HEK293 (cell line): ENCODE results near the gene SERPINA10.

Experiments
- MYNN ChIP-seq: fragments of 450-650 bp; formaldehyde crosslinking; IDR thresholded peaks from 2 replicates; pipeline ENCODE4 v1.5.1; 2016; ENCODE audit warnings: missing biosample characterization, missing genetic modification characterization, borderline replicate concordance
- REPIN1 ChIP-seq: fragments of 450-650 bp; formaldehyde crosslinking; IDR thresholded peaks from 2 replicates; pipeline ENCODE4 v1.5.1; 2017; ENCODE audit warnings: missing biosample characterization, missing genetic modification characterization, low read depth
- ZBTB49 ChIP-seq: fragments of 450-650 bp; formaldehyde crosslinking; IDR thresholded peaks from 2 replicates; pipeline ENCODE4 v1.5.1; 2016; ENCODE audit warnings: missing biosample characterization, missing genetic modification characterization, low read depth
- ZEB2 ChIP-seq: fragments of 450-650 bp; formaldehyde crosslinking; IDR thresholded peaks from 2 replicates; pipeline ENCODE4 v1.5.1; 2016; ENCODE audit warnings: missing biosample characterization, missing genetic modification characterization
- ZNF175 ChIP-seq: fragments of 450-650 bp; formaldehyde crosslinking; IDR thresholded peaks from 2 replicates; pipeline ENCODE4 v1.5.1; 2016; ENCODE audit warnings: missing biosample characterization, missing genetic modification characterization
- ZNF239 ChIP-seq: fragments of 450-650 bp; formaldehyde crosslinking; IDR thresholded peaks from 2 replicates; pipeline ENCODE4 v1.5.1; 2016; ENCODE audit warnings: missing biosample characterization, missing genetic modification characterization
- ZNF335 ChIP-seq: fragments of 450-650 bp; formaldehyde crosslinking; conservative IDR thresholded peaks from 2 replicates; pipeline ENCODE4 v1.5.1; 2016; ENCODE audit warnings: missing biosample characterization, missing genetic modification characterization
- TF ChIP-seq, protein P1 (sequence below): fragments of 450-650 bp; formaldehyde crosslinking; IDR thresholded peaks from 2 replicates; pipeline ENCODE4 v1.5.1; 2016; ENCODE audit warnings: missing biosample characterization, missing genetic modification characterization
- TF ChIP-seq, protein P2 (sequence below): fragments of 450-650 bp; formaldehyde crosslinking; IDR thresholded peaks from 2 replicates; pipeline ENCODE4 v1.5.1; 2017; ENCODE audit warnings: missing biosample characterization, mild to moderate bottlenecking, missing genetic modification characterization, moderate library complexity

GRCh38 chr14:94341656-94342333, 48.7 kb upstream of the SERPINA10 start:
- no peak for TF ChIP-seq ZNF239 (tag by site-specific recombination)
- TF ChIP-seq ZNF335 (tag by site-specific recombination), result no peak; the same call in 1 of the 2 replicates
- TF ChIP-seq ZEB2 (tag by site-specific recombination), result no peak
- no peak for TF ChIP-seq REPIN1 (tag by site-specific recombination)
- TF ChIP-seq, protein P1, sequence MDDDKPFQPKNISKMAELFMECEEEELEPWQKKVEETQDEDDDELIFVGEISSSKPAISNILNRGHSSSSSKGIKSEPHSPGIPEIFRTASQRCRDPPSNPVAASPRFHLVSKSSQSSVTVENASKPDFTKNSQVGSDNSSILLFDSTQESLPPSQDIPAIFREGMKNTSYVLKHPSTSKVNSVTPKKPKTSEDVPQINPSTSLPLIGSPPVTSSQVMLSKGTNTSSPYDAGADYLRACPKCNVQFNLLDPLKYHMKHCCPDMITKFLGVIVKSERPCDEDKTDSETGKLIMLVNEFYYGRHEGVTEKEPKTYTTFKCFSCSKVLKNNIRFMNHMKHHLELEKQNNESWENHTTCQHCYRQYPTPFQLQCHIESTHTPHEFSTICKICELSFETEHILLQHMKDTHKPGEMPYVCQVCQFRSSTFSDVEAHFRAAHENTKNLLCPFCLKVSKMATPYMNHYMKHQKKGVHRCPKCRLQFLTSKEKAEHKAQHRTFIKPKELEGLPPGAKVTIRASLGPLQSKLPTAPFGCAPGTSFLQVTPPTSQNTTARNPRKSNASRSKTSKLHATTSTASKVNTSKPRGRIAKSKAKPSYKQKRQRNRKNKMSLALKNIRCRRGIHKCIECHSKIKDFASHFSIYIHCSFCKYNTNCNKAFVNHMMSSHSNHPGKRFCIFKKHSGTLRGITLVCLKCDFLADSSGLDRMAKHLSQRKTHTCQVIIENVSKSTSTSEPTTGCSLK, result no peak
- TF ChIP-seq MYNN, result no peak
- TF ChIP-seq ZBTB49 (tag by site-specific recombination), result no peak
- no peak for TF ChIP-seq ZNF175
- TF ChIP-seq, protein P2, sequence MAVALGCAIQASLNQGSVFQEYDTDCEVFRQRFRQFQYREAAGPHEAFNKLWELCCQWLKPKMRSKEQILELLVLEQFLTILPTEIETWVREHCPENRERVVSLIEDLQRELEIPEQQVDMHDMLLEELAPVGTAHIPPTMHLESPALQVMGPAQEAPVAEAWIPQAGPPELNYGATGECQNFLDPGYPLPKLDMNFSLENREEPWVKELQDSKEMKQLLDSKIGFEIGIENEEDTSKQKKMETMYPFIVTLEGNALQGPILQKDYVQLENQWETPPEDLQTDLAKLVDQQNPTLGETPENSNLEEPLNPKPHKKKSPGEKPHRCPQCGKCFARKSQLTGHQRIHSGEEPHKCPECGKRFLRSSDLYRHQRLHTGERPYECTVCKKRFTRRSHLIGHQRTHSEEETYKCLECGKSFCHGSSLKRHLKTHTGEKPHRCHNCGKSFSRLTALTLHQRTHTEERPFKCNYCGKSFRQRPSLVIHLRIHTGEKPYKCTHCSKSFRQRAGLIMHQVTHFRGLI (tag by site-specific recombination), result no peak
